HUES48 (cell line): Measurements from ENCODE around the gene JSRP1.

Source experiments
- H3K27ac ChIP-seq: one replicate; pipeline ENCODE4 v1.7.0; 2013; ENCODE audit warnings: low read depth, low read length, inconsistent platforms
- H3K27me3 ChIP-seq: 2 replicates; pipeline ENCODE4 v1.6.1; 2013; ENCODE audit warnings: mild to moderate bottlenecking, low read length; ENCODE audit not compliant: control insufficient read depth, insufficient read depth
- H3K36me3 ChIP-seq: 2 replicates; pipeline ENCODE4 v1.6.1; 2013; ENCODE audit warnings: low read length; ENCODE audit not compliant: control insufficient read depth, insufficient read depth
- H3K4me1 ChIP-seq: 2 replicates; pipeline ENCODE4 v1.6.1; 2013; ENCODE audit warnings: mild to moderate bottlenecking, low read length; ENCODE audit not compliant: control insufficient read depth, insufficient read depth
- H3K4me3 ChIP-seq: 2 replicates; pipeline ENCODE4 v1.5.1; 2013; ENCODE audit warnings: mild to moderate bottlenecking, low read depth, low read length
- H3K9ac ChIP-seq: 2 replicates; pipeline ENCODE4 v1.6.1; 2013; ENCODE audit warnings: mild to moderate bottlenecking, low read depth, low read length, moderate library complexity
- H3K9me3 ChIP-seq: 2 replicates; pipeline ENCODE4 v1.6.1; 2013; ENCODE audit warnings: low read length; ENCODE audit not compliant: control insufficient read depth, insufficient read depth

The JSRP1 gene

DNA sequence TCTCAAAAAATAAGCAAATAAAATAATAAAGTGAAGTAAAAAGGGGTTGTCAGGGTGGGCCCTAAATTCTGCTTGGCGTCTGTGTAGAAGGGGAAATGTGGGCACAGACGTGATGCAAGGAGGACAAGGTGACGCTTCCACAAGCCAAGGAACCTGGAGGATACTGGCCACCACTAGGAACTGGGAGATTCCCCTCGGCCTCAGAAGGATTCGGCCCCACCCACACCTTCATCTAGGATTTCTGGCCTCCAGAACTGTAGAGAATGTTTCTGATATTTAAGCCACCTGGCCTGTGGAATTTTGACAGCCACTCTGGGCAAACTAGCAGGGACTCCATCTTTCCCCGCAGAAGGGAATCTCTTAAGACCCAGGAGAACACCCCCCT is 21.2 kb downstream of the JSRP1 start:
- H3K4me3 ChIP-seq: peak overlapping the region; percentile 94
- no peaks in the 10 kb centered on the region for H3K9me3 ChIP-seq
- no peaks in the 10 kb centered on the region for H3K27me3 ChIP-seq
- H3K9ac ChIP-seq: peak overlapping the region; percentile 70
- peaks cover 23% of the 10 kb centered on the region for H3K4me1 ChIP-seq
- peaks cover 34% of the 10 kb centered on the region for H3K36me3 ChIP-seq
- no peak overlapping the region for H3K27ac ChIP-seq

DNA sequence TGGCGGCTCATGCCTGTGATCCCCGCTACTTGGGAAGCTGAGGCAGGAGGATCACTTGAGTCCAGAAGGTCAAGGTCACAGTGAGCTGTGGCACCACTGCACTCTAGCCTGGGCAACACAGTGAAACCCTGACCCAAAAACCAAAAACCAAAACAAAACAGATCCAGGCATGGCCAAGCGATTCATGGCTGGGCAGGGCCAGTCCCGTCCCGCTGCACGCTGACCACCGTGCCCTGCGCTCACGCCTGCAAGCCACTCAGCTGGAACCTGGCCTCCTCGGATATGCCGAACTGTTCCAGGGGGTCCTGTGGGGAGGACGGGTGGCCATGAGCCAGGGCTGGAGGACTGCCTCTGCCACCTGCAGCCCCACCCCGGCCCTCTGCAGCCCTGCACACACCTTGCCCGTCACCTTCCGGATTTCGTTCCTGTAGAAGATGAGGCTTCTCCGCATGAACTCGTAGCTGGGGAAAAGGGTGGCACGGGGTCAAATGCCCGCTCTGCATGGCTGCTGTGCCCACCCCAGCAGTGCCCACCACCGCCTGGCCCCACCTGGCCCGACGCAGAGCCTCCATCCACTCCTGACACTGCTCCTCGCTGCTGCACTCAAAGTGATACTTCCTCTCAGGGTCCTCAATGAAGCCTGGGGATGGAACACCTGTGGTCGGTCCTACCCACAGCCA is 22.5 kb downstream of the JSRP1 start:
- H3K4me1 ChIP-seq: peaks cover 15% of the 10 kb centered on the region
- H3K27ac ChIP-seq: no peak overlapping the region
- no peak overlapping the region for H3K9ac ChIP-seq
- no peaks in the 10 kb centered on the region for H3K27me3 ChIP-seq
- H3K36me3 ChIP-seq: peaks cover 44% of the 10 kb centered on the region
- no peak overlapping the region for H3K4me3 ChIP-seq
- H3K9me3 ChIP-seq: no peaks in the 10 kb centered on the region

GRCh38 chr19:2232286-2233151 is 23.7 kb downstream of the JSRP1 start:
- Histone ChIP-seq H3K27me3 (no peaks in the 10 kb centered on the region), H3K9me3 (no peaks in the 10 kb centered on the region), H3K4me1 (peaks cover 6% of the 10 kb centered on the region), H3K4me3 (no peak overlapping the region), H3K27ac (peak overlapping the region; percentile 18), H3K9ac (no peak overlapping the region), H3K36me3 (peaks cover 47% of the 10 kb centered on the region)

DNA sequence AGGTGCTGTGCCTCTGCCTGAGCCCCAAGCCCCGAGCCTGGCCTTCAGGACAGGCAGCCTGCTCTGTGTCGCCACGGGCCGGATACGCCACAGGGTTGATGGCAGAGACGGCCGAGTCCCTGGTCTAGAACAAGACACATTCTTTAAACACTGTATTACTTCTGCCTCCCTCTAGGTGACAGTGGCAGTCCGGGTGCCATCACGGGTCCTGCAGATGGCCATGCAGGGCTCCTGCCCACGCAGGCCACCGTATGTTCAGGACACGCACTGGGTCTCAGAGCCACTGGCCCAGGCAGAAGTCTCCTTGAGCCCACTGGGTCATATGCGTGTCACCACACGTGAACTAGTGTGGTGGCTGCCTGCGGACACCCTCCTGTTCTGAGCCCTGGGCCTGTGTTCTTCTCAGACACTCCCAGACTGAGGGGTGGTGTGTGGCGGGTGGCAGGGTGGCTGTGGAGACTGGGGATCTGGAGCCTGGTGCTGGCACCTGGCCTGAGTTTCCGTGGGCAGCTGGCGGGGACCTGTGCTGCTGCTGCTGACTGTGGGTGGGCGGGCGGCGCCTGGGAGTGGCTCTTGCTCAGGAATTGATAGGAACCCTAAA is 24.5 kb downstream of the JSRP1 start:
- H3K4me3 ChIP-seq: no peak overlapping the region
- H3K9me3 ChIP-seq: no peaks in the 10 kb centered on the region
- H3K27me3 ChIP-seq: no peaks in the 10 kb centered on the region
- peaks cover 4% of the 10 kb centered on the region; the same call in 1 of the 2 replicates for H3K4me1 ChIP-seq
- no peak overlapping the region for H3K9ac ChIP-seq
- H3K36me3 ChIP-seq: peaks cover 49% of the 10 kb centered on the region
- H3K27ac ChIP-seq: peak overlapping the region; percentile 1

DNA sequence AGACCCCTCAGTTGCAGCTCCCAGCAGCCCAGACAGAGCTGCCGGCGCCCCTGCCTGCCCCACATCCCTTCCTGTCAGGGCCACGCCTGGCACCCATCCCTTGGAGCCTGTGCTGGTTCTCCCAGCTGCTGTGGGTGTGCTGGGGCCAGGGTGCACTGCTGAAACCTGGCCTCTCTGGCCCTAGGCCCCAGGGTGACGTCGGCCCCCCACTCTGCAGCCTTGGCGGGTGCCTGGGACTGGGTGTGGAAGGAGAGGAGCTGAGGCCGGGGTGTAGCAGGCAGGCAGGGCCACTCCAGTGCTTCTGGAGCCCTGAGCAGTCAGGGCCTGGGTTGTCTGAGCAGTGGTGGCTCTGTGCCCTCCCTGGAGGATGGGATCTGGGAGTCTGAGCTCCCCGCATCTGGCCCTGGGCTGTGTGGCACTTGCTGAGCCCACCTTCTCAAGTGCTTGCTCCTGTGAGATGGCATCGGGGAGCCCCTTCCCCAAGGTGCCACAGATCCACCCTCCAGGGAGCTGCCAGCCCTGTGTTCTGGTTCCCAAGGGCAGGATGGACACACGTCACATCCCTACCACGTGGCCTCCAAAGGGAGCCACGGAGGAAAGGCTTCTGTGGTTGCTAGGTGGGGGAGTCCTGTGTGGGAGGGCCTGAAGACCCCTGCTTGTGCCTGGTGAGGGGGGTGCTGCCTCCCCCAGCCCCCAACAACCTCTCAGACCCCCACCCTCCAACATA is 25.2 kb downstream of the JSRP1 start:
- no peaks in the 10 kb centered on the region for H3K27me3 ChIP-seq
- H3K27ac ChIP-seq: no peak overlapping the region
- peaks cover 57% of the 10 kb centered on the region for H3K36me3 ChIP-seq
- H3K4me1 ChIP-seq: peaks cover 4% of the 10 kb centered on the region; the same call in 1 of the 2 replicates
- H3K9me3 ChIP-seq: no peaks in the 10 kb centered on the region
- no peak overlapping the region for H3K4me3 ChIP-seq
- no peak overlapping the region for H3K9ac ChIP-seq

DNA sequence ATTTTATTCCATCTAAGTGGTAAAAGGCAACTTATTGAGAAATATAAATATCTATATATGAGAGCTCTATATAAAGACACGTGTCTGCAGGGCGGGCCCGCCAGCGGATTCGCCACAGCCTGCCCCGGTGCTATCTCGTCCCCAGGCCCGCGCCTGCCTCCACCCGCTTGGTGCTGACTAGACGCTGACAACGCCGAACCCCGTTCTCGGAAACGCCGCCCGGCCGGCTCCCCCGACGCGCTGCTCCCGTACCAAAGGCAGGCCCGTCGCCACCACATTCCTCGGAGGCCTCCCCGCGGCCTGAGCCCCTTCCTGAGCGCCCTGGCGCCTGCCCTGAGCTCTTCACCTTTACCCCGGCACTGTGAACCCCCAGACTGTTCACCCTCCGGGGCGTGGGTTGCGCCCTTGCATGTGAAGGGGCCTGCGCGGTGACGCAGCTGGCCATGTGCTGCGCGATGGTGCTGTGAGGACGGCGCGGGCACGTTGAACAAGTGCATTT is 26.1 kb downstream of the JSRP1 start:
- H3K4me1 ChIP-seq: peaks cover 3% of the 10 kb centered on the region; the same call in 1 of the 2 replicates
- no peak overlapping the region for H3K9ac ChIP-seq
- no peak overlapping the region for H3K27ac ChIP-seq
- H3K36me3 ChIP-seq: peaks cover 66% of the 10 kb centered on the region
- no peaks in the 10 kb centered on the region for H3K9me3 ChIP-seq
- H3K27me3 ChIP-seq: no peaks in the 10 kb centered on the region
- no peak overlapping the region for H3K4me3 ChIP-seq

- no peaks in the 10 kb centered on the region for H3K9me3 ChIP-seq
- H3K27me3 ChIP-seq: no peaks in the 10 kb centered on the region
- H3K27ac ChIP-seq: no peak overlapping the region
- no peak overlapping the region for H3K4me3 ChIP-seq
- H3K9ac ChIP-seq: no peak overlapping the region
- peaks cover 70% of the 10 kb centered on the region for H3K36me3 ChIP-seq
- no peaks in the 10 kb centered on the region for H3K4me1 ChIP-seq
These were observed 26.8 kb downstream of the JSRP1 start for GRCh38 chr19:2229103-2230032.

- Histone ChIP-seq H3K4me1 (no peaks in the 10 kb centered on the region), H3K27ac (no peak overlapping the region), H3K9ac (no peak overlapping the region), H3K36me3 (peaks cover 69% of the 10 kb centered on the region), H3K27me3 (no peaks in the 10 kb centered on the region), H3K4me3 (no peak overlapping the region), H3K9me3 (no peaks in the 10 kb centered on the region)
These were observed 27.8 kb downstream of the JSRP1 start for GRCh38 chr19:2228157-2229030.

- no peak overlapping the region for H3K27ac ChIP-seq
- H3K4me3 ChIP-seq: no peak overlapping the region
- H3K9ac ChIP-seq: no peak overlapping the region
- H3K27me3 ChIP-seq: no peaks in the 10 kb centered on the region
- H3K4me1 ChIP-seq: no peaks in the 10 kb centered on the region
- no peaks in the 10 kb centered on the region for H3K9me3 ChIP-seq
- peaks cover 65% of the 10 kb centered on the region for H3K36me3 ChIP-seq
These were observed 28.6 kb downstream of the JSRP1 start for GRCh38 chr19:2227415-2228156.
